Measurements from ENCODE around the gene RAC3.

Gene RAC3

DNA sequence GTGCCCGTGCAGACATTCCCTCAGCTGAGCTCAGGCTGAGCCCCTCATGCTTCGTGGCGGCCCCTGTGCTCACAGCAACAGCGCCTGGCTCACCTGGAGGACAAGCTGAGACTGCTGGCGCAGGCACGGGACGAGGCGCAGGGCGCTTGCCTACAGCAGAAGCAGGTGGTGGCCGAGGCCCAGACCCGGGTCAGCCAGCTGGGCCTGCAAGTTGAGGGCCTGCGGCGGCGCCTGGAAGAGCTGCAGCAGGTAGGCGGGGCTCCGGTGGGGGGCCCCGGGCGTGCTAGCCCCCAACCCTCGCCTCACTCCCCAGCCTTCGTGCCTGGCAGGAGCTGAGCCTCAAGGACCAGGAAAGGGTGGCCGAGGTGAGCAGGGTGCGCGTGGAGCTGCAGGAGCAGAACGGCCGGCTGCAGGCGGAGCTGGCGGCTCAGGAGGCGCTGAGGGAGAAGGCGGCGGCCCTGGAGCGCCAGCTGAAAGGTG lies 1.4 kb upstream of the RAC3 start:
- TF ChIP-seq, protein P1, sequence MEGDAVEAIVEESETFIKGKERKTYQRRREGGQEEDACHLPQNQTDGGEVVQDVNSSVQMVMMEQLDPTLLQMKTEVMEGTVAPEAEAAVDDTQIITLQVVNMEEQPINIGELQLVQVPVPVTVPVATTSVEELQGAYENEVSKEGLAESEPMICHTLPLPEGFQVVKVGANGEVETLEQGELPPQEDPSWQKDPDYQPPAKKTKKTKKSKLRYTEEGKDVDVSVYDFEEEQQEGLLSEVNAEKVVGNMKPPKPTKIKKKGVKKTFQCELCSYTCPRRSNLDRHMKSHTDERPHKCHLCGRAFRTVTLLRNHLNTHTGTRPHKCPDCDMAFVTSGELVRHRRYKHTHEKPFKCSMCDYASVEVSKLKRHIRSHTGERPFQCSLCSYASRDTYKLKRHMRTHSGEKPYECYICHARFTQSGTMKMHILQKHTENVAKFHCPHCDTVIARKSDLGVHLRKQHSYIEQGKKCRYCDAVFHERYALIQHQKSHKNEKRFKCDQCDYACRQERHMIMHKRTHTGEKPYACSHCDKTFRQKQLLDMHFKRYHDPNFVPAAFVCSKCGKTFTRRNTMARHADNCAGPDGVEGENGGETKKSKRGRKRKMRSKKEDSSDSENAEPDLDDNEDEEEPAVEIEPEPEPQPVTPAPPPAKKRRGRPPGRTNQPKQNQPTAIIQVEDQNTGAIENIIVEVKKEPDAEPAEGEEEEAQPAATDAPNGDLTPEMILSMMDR (IDR thresholded peaks at IDR 0.05; ENCODE audit: insufficient read depth, low read length, poor library complexity, severe bottlenecking) = no peak
- no peak overlapping the region for H3K4me3 ChIP-seq (replicated peaks; ENCODE audit: low read depth, low read length)
- no peaks in the 10 kb centered on the region for H3K27me3 ChIP-seq (replicated peaks; ENCODE audit: control insufficient read depth, insufficient read depth, low read length)
- DNase-seq (ENCODE audit: extremely low read depth, insufficient read length) = no peak
- H3K36me3 ChIP-seq (ENCODE audit: control insufficient read depth, insufficient read depth, low read length) = no peaks in the 10 kb centered on the region; the same call in none of the 2 replicates

- TF ChIP-seq, protein P1 (IDR thresholded peaks at IDR 0.05; ENCODE audit: insufficient read depth, low read length, poor library complexity, severe bottlenecking) = peak; percentile 94
These were observed 792 bp upstream of the RAC3 start for GRCh38 chr17:82030470-82031302.

GRCh38 chr17:82031885-82032627 lies 578 bp downstream of the RAC3 start:
- Histone ChIP-seq H3K4me3 (replicated peaks; ENCODE audit: low read depth, low read length) (peak overlapping the region; percentile 23), H3K27me3 (replicated peaks; ENCODE audit: control insufficient read depth, insufficient read depth, low read length) (no peaks in the 10 kb centered on the region), H3K36me3 (ENCODE audit: control insufficient read depth, insufficient read depth, low read length) (no peaks in the 10 kb centered on the region; the same call in none of the 2 replicates)
- DNase-seq (ENCODE audit: extremely low read depth, insufficient read length) = no peak
- TF ChIP-seq, protein P1 (IDR thresholded peaks at IDR 0.05; ENCODE audit: insufficient read depth, low read length, poor library complexity, severe bottlenecking) = peak; percentile 5

More at GRCh38 chr17:82030470-82031302, 792 bp upstream of the RAC3 start:
- peak; percentile 80 for DNase-seq (ENCODE audit: extremely low read depth, insufficient read length)
- Histone ChIP-seq H3K4me3 (replicated peaks; ENCODE audit: low read depth, low read length) (peak overlapping the region; percentile 54), H3K27me3 (replicated peaks; ENCODE audit: control insufficient read depth, insufficient read depth, low read length) (no peaks in the 10 kb centered on the region), H3K36me3 (ENCODE audit: control insufficient read depth, insufficient read depth, low read length) (no peaks in the 10 kb centered on the region; the same call in none of the 2 replicates)

GRCh38 chr17:82033359-82034085 lies 2.0 kb downstream of the RAC3 start:
- Histone ChIP-seq H3K4me3 (replicated peaks; ENCODE audit: low read depth, low read length) (no peak overlapping the region), H3K36me3 (ENCODE audit: control insufficient read depth, insufficient read depth, low read length) (no peaks in the 10 kb centered on the region; the same call in 1 of the 2 replicates), H3K27me3 (replicated peaks; ENCODE audit: control insufficient read depth, insufficient read depth, low read length) (no peaks in the 10 kb centered on the region)
- TF ChIP-seq, protein P1 (IDR thresholded peaks at IDR 0.05; ENCODE audit: insufficient read depth, low read length, poor library complexity, severe bottlenecking) = no peak
- no peak for DNase-seq (ENCODE audit: extremely low read depth, insufficient read length)

DNA sequence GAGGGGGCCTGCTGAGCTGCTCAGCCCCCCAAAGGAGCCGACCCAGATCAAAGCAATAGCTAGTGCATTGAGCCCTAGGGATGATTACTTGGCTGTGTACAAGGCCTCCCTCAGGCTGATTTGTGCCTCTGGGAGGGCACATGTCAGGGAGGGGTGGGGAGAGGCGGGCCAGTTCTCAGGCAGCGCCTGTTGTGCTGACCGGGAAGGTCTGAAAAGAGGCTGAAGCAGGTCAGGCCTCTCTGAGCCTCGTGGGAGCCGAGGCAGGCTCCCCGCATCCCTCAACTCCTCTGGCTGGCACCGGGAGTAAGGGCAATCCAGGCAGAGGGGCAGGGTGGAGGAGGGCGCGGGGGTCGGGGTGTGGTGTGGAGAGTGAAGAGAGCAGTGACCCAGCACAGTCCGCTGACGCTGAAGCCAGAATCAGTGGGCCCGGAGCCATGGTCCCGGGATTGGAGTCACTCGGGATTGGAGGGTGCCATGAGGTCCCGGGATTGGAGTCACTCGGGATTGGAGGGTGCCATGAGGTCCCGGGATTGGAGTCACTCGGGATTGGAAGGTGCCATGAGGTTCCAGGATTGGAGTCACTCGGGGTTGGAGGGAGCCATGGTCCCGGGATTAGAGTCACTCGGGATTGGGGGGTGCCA lies 3.0 kb downstream of the RAC3 start:
- Histone ChIP-seq H3K4me3 (replicated peaks; ENCODE audit: low read depth, low read length) (no peak overlapping the region), H3K36me3 (ENCODE audit: control insufficient read depth, insufficient read depth, low read length) (no peaks in the 10 kb centered on the region), H3K27me3 (replicated peaks; ENCODE audit: control insufficient read depth, insufficient read depth, low read length) (no peaks in the 10 kb centered on the region)
- DNase-seq (ENCODE audit: extremely low read depth, insufficient read length) = no peak
- TF ChIP-seq, protein P1 (IDR thresholded peaks at IDR 0.05; ENCODE audit: insufficient read depth, low read length, poor library complexity, severe bottlenecking) = no peak

Data from GM06990 (cell line).